ENCODE data around the gene DSCAML1.

The DSCAML1 gene

GRCh38 chr11:117752071-117752470 lies 44.9 kb downstream of the DSCAML1 start:
- DNase-seq = no peak

DNA sequence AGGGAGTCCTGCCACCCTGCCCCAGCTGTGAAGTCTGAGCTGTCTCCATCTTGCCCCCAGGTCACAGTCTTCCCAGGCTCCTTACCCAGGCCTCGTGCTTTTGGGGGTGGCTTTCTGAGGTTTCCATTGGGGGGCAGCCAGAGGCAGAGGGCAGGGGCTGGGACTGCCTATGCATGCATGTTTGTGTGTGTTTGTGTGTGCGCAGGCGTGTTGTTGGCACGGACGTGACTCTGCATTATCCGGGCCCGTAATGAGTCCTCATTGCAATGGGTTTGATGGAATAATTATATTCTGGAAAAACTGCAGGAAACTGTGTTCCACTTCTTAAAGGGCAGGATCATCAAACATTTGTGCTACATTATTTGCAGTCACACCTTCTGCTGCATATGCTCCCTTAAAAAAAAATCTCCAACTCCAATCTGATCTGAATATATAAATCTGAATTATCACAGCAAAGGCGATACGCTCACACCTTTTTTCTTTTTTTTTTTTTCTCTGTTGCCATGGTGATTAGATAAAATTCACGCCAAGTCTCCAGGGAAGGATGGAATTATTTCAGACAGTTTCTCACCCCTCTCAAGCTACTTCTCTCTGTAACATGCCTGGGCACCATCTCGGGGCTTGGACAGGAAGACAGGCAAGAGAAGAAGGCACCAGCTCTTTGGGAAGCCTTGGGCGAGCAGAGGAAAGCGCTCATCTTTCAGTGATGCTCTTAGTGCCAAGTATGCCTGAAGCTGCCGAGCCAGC lies 45.9 kb downstream of the DSCAML1 start:
- no peak for DNase-seq

DNA sequence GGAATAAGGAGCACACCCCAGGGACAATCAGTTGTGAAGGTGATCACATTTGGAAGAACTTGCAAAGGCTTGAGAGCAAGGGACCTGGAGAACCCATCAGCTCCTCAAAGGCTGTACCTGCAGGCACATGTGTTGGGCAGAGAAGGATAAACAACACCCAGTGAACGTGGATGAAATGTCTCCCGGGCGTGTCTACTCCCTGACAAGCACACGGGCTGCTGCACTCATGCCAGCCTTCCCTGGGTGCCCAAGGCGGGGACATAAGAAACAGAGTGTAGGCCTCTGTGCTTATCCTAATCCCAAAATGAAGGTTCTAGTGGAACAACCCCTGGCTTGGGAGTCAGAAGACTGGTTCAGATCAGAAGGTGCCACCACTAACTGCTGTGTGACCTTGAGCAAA lies 46.7 kb downstream of the DSCAML1 start:
- DNase-seq = no peak

DNA sequence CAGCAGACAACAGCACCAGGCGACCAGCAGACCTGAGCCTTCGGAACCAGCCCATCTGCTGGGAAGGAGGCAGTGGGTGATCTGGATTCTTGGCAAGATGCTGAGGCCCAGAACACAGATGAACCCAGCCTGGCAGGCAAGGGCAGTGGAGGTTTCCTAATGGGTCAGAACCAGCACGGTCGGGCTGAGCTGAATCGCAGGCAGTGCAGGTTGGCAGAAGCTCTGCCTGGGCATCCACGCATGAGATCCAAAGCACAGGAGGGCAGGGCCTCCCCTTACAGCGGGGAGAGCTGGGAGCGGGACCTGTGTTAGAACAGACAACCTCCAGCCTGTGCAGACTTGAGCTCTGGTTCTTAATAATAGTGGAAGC lies 47.5 kb downstream of the DSCAML1 start:
- DNase-seq = no peak

DNA sequence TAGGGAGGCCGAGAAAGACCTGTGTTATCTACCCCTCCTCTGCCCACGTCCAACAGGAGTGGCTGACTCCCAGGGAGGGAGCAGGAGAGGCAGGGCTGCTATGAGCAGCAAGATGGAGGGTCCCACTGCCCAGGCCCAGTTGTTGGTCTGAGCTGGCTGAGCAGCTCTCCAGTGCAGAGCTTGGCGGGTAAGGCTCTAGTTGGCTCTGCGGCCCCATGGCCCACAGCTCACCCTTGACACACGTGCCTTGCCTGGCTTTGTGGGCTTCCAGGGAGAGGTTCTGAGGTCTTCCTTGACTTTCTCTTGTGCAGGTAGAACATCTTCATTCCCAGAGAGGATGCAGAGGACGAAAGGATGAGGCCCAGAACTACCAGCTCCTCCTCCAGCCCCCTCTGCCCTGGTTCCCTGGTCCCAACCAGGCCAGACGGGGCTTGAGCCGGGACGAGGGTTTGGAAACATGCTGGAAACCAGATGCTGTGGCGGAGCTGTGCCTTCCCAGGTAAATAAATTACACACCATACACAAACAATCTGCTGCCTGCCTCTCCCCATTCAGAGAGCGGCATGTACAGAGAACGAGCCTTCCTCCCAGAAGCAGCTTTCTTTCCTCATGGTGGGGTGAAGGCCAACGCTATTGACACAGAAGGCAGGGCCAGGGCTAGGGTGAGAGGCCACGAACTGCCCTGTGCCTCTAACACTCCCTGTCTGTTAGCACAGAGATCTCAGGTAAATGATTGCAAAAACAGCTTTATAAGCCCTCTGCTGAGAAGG lies 48.1 kb downstream of the DSCAML1 start:
- no peak for DNase-seq

GRCh38 chr11:117747892-117748291 lies 49.1 kb downstream of the DSCAML1 start:
- no peak for DNase-seq

- no peak for DNase-seq
These were observed 51.7 kb downstream of the DSCAML1 start for GRCh38 chr11:117745346-117745745.

- DNase-seq = no peak
These were observed 52.4 kb downstream of the DSCAML1 start for GRCh38 chr11:117744471-117745150.

GRCh38 chr11:117743121-117743815 lies 53.7 kb downstream of the DSCAML1 start:
- no peak for DNase-seq

- no peak for DNase-seq
These were observed 58.6 kb downstream of the DSCAML1 start for GRCh38 chr11:117738246-117738957.

- DNase-seq = no peak
These were observed 61.6 kb downstream of the DSCAML1 start for GRCh38 chr11:117735350-117735977.

DNA sequence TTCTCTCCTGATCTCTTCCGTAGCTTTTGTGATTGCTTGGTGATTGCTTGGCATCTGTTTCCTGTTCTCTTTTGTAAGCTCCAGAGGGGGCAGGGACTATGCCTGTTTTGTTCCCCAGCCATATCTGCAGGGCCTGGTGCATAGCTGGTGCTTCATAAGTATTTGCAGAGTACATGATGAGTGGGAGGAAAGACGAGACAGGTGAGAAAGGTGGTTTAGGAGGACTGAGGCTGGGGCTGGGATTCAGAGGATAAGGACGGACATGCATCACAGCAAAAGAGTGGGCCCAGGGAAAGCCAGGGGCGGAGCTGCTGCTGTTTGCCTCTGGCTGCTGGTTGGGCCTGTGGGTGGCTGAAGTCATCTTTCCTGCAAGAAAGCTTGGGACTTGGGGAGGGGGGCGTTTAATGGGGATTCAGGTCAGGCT lies 62.4 kb downstream of the DSCAML1 start:
- DNase-seq = no peak

DNA sequence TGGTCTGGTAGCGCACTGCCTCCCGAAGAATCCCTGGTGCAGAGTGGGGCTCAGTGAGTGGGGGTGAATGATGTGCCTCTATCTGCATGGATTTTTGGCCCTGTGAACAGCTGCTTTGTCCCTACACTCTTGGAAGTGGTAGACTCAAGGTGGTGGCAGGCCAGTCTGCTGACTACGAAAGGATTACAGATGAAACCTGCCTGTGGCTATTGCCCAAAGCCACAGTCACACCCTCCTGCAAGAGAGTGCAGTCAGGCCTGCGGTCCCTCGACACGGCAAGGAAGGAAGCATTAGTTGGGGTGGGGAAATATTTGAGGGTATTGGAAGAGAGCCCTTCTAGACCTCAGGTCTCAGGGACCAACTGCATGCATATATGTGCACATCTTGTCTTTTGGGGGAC lies 63.7 kb downstream of the DSCAML1 start:
- DNase-seq = no peak

DNA sequence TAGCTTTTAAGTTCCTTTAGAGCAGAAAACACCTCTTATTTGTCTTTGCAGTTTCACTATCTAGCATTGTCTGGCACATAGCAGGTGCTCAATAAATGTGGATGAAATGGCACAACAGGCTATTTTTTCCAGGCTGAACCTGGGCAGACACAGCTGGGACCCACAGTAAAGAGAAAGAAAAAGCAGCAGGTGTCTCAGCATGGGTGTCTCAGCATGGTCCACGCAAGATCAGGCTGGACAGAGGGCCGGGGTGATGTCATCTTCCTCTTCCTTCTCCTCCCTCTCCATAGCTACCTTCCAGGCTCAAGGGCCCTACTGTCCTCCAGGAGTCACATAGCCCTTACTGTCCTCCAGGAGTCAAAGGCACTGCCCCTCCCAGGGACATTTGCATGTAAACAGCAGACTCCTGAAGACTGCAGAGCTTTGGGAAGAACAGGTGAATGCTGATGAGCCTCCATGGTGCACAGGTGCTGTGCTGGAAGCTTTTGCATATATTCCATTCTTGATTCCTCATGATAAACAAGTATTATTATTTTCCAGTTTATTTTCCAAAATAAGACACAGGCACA lies 65.2 kb downstream of the DSCAML1 start:
- DNase-seq = no peak

DNA sequence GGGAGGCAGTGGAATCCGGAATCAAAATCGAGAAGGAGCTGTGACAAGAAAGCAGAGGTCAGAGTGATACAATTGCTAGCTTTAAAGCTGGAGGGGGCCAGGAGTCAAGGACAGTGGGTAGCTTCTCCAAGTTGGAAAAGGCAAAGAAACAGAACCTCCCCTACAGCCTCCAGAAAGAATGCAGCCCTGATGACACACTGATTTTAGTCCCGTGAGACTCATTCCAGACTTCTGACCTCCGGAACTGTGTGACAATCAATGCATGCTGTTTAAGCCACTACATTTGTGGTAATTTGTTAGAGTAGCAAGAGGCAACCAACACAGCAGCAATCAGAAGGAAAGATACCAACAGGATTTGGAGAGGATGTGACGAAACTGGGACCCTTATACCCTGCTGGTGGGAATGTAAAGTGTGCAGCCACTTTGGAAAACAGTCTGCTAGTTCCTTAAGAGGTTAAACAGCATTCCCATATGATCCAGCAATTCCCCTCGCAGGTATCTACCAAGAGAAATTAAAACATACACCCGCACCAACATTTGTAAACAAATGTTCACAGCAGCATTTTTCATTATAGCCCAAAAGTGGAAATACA lies 66.7 kb downstream of the DSCAML1 start:
- no peak for DNase-seq

GRCh38 chr11:117725048-117725734 lies 71.8 kb downstream of the DSCAML1 start:
- DNase-seq = no peak

- DNase-seq = no peak
These were observed 72.4 kb downstream of the DSCAML1 start for GRCh38 chr11:117724621-117725020.

DNA sequence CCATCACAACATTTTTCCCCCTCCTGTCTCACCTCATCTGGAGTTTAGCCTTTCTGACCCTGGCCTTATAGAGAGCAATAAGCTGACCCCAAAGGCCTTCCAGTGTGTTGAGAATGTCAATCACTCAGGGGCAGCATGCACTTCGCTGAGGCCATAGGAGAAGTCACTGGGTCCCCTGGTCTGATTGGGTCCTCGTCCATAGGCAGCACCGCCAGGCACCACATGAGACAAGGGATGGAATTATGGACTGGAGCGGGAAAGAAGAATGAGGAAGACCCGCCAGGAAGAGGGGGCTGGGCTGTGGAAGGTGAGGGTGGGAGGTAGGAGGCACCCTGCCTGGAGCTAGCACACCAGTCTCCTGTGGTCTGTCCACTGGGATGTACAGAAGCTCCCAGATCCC lies 72.9 kb downstream of the DSCAML1 start:
- DNase-seq = no peak

- no peak for DNase-seq
These were observed 73.6 kb downstream of the DSCAML1 start for GRCh38 chr11:117723277-117724024.

DNA sequence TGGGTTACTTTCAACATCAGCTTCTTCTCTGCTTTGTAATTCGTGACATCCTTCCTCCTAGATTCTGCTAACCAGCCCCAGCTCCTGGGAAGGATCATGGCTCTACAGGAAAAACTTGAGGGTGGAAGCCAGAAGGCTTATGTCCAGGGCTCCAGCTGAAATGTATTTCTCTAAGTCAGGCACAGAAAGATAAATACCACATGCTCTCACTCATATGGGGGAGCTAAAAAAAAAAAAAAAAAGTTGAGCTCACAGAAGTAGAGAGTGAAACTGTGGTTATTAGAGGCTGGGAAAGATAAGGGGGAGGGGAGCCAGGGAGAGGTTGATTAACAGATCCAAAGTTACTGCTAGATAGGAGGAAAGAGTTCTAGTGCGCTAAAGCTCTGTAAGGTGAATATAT lies 74.9 kb downstream of the DSCAML1 start:
- DNase-seq = no peak

All from stimulated activated CD4-positive, alpha-beta T cell treated with anti-CD3 and anti-CD28 coated beads, Interleukin-15, amount 100 ng/mL, for 24 hours (primary cell).